Subcutaneous adipose tissue (tissue), 4 donors: ENCODE measurements around the gene DNMT3L. TPM values are rescaled to one million over a fixed set of nuclear protein-coding genes. Genes with fewer than 3 reads are reported as not detected.

ENCODE experiments used
- total RNA-seq, 4 donors: library from RNA; depleted of rRNA; stranded (reverse); fragments of >200 nt; gene quantifications; one replicate each; pipeline ENCODE4 v1.1.0, GENCODE V29; 2016
- TF ChIP-seq, protein P1 (sequence below): fragments of 450-650 bp; IDR thresholded peaks from one replicate; pipeline ENCODE4 v1.5.1; 2016; ENCODE audit warnings: low read depth, mild to moderate bottlenecking, control low read depth, antibody characterized with exemption, moderate library complexity

The DNMT3L gene
- total RNA-seq, 4 donors from 2014 or later, result not detected

DNA sequence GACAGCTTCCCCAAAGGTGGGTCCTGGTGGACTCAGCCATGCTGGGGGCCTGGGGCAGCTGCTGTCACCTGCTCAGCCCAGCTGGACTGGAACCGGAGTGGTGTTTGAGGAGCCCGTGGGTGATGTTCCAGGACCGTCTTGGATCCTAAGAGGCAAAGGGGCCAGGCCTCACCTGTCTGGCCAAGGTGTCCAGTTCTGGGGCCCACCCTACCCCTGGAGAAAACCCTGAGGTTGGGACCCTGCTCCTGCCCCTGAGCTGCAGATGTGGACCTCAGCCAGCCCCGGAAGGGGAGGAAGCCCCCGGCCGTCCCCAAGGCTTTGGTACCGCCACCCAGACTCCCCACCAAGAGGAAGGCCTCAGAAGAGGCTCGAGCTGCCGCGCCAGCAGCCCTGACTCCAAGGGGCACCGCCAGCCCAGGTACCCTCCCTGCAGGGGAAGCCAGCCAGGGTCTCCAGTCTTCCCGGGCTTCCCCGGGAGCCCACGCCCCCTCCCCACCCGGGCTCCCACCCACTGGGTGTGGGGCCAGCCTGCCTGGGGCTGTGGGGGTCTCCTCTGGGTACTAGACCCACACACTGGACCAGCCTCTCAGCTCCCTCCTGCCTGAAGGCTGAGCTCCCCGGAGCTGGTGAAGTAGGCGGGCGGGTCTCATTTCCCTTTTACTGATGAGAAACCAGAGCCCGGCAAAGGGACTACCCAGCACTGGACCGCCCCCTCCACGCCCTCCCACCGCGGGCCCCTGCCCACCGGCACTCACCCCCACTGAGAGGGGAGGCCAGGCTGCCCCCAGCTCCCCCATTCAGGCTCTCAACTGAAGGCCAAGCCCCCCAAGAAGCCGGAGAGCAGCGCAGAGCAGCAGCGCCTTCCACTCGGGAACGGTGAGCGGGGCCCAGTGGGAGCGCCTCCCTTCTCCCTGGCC lies 25.3 kb upstream of the DNMT3L start:
- TF ChIP-seq, protein P1, sequence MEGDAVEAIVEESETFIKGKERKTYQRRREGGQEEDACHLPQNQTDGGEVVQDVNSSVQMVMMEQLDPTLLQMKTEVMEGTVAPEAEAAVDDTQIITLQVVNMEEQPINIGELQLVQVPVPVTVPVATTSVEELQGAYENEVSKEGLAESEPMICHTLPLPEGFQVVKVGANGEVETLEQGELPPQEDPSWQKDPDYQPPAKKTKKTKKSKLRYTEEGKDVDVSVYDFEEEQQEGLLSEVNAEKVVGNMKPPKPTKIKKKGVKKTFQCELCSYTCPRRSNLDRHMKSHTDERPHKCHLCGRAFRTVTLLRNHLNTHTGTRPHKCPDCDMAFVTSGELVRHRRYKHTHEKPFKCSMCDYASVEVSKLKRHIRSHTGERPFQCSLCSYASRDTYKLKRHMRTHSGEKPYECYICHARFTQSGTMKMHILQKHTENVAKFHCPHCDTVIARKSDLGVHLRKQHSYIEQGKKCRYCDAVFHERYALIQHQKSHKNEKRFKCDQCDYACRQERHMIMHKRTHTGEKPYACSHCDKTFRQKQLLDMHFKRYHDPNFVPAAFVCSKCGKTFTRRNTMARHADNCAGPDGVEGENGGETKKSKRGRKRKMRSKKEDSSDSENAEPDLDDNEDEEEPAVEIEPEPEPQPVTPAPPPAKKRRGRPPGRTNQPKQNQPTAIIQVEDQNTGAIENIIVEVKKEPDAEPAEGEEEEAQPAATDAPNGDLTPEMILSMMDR, result no peak

DNA sequence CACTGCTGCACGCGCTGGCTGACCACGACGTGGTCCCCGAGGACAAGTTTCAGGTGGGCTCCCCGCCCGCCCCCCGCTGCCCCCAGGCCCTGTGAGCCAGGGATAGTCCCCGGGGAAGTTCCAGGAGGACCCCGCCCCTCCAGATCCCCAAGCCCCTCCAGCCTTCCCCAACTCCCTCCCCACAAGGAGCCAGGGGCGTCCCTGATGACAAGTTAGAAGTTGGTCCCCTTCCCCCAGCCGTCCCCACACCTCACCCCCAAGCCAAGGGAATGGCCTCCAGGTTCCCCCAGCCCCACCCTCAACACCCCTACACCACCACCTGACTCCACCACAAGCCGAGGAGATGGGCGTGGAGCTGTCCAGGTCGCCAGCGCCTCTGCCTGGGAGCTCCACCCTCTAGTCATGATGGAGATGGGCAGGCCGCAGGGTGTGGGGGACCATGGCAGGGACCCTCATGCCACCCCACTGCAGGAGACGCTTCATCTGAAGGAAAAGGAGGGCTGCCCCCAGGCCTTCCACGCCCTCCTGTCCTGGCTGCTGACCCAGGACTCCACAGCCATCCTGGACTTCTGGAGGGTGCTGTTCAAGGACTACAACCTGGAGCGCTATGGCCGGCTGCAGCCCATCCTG lies 24.5 kb upstream of the DNMT3L start:
- TF ChIP-seq, protein P1, result no peak

DNA sequence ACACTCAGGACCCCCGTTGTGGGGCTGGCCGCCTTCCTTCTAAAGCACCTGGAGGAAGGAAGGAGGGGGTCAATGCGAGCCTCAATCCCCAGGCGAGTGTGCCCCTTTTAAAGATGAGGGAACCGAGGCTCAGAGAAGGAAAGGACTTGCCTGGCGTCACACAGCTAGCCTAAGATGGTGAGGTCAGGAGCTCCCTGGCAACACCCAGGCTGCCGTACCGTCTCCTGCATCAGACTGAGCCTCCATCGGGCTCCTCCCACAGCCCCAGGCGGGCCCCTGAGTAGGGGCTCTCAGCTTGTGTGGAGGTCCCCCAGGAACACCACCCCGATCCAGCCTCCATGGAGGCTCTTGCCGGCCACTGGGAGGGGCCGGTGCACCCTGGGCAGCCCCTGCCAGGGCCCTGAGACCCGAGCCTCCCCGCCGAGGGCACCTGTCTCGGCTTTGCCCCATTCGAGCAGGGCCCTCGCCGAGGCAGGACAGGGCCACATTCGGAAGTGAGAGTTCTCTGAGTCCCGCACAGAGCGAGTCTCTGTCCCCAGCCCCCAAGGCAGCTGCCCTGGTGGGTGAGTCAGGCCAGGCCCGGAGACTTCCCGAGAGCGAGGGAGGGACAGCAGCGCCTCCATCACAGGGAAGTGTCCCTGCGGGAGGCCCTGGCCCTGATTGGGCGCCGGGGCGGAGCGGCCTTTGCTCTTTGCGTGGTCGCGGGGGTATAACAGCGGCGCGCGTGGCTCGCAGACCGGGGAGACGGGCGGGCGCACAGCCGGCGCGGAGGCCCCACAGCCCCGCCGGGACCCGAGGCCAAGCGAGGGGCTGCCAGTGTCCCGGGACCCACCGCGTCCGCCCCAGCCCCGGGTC lies 23.7 kb upstream of the DNMT3L start, which contains the start of gene AIRE:
TSS of gene AIRE (plus strand) at position 739 of the 855 bp plus-strand sequence. CDS start 131 bp downstream, outside the sequence.
- TF ChIP-seq, protein P1, result no peak

DNA sequence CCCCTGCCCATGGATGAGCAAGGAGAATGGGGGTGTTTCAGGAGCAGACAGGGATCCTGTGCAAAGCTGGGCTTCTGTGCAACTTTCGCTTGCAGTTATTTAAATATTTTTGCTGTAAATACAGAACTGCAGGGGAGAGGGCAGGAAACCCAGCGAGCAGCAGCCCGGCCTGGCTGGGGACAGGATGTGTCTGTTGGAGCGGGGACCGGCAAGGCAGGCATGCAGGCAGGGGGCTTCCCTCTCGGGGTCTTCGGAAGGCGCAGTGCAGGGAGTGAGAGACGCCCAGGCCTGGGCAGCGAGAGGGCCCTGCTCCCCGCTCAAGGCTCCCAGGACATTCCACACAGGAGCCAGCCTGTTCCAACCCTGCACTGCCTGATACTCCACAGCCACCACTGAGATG lies 22.3 kb upstream of the DNMT3L start:
- TF ChIP-seq, protein P1, result no peak

DNA sequence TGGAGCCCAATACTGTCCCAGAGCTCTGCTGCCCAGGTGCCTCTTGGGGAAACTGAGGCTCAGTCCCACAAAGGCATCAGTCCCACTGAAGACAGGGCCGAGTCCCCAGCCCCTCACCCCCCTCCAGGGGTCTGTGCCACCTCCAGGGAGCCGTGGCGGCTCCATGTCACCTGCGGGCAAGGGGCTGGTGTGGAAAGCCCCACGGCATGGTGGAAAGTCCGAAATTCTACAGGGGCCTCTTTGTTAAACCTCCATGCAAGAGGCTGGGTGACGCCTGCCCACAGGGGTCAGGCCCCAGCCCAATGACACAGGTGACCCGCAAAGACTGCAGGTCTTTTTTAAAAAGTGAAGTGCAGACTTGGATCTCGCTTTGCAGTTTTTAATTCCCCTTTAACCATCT lies 20.7 kb upstream of the DNMT3L start:
- TF ChIP-seq, protein P1, result no peak

DNA sequence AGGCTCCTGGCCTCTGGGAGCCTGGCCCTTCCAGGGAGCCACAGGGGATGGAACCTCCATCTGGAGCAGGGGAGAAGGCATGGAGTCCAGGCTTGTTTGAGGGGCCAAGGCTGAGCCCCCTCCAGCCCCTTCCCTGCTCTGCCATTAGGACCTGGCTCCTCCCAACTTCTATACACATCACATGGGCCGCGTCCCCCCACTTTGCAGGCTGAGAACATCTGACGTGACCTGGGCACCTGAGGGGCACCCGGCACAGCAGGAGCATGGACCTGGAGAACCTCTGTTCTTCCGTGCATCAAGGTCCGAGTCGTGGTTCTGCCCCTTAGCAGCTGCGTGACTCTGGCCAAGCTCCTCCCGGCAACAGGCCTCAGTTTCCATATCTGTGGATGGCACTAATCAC lies 20.1 kb upstream of the DNMT3L start:
- TF ChIP-seq, protein P1, result no peak
